Measurements from ENCODE around the gene GRM7.

The GRM7 gene

GRCh38 chr3:7618606-7619005 is 757.7 kb downstream of the GRM7 start:
- no peak overlapping the region for H3K4me3 ChIP-seq (ENCODE audit: low read depth, low read length)
- TF ChIP-seq CTCF (IDR thresholded peaks at IDR 0.05; ENCODE audit: low read depth, low read length), result no peak

- H3K4me3 ChIP-seq (ENCODE audit: low read depth, low read length), result no peak overlapping the region
- no peak for TF ChIP-seq CTCF (IDR thresholded peaks at IDR 0.05; ENCODE audit: low read depth, low read length)
Measured at GRCh38 chr3:7620401-7620800, 759.5 kb downstream of the GRM7 start.

- no peak overlapping the region for H3K4me3 ChIP-seq (ENCODE audit: low read depth, low read length)
- TF ChIP-seq CTCF (IDR thresholded peaks at IDR 0.05; ENCODE audit: low read depth, low read length), result no peak
Measured at GRCh38 chr3:7621046-7621630, 760.2 kb downstream of the GRM7 start.

- no peak for TF ChIP-seq CTCF (IDR thresholded peaks at IDR 0.05; ENCODE audit: low read depth, low read length)
- H3K4me3 ChIP-seq (ENCODE audit: low read depth, low read length), result no peak overlapping the region
Measured at GRCh38 chr3:7621651-7622050, 760.7 kb downstream of the GRM7 start.

- no peak overlapping the region for H3K4me3 ChIP-seq (ENCODE audit: low read depth, low read length)
- no peak for TF ChIP-seq CTCF (IDR thresholded peaks at IDR 0.05; ENCODE audit: low read depth, low read length)
Measured at GRCh38 chr3:7625021-7625420, 764.1 kb downstream of the GRM7 start.

GRCh38 chr3:7630351-7630911 is 769.5 kb downstream of the GRM7 start:
- no peak for TF ChIP-seq CTCF (IDR thresholded peaks at IDR 0.05; ENCODE audit: low read depth, low read length)
- H3K4me3 ChIP-seq (ENCODE audit: low read depth, low read length), result no peak overlapping the region

GRCh38 chr3:7630925-7631324 is 770.0 kb downstream of the GRM7 start:
- no peak overlapping the region for H3K4me3 ChIP-seq (ENCODE audit: low read depth, low read length)
- TF ChIP-seq CTCF (IDR thresholded peaks at IDR 0.05; ENCODE audit: low read depth, low read length), result no peak
